C4-2B (cell line): Measurements from ENCODE around the gene GOLGA6L9.
"Not testable (repeated sequence)": the region's sequence is repeated elsewhere in the genome, so short reads cannot be mapped to it uniquely, and the experiment has no call there.

Experiments used
- ZFX ChIP-seq: fragments of 450-650 bp; IDR thresholded peaks from 2 replicates; pipeline ENCODE4 v1.6.1; 2017
- TF ChIP-seq, protein P1 (sequence below): fragments of 450-650 bp; conservative IDR thresholded peaks from 2 replicates; pipeline ENCODE4 v1.5.1; 2017; ENCODE audit warnings: mild to moderate bottlenecking

DNA sequence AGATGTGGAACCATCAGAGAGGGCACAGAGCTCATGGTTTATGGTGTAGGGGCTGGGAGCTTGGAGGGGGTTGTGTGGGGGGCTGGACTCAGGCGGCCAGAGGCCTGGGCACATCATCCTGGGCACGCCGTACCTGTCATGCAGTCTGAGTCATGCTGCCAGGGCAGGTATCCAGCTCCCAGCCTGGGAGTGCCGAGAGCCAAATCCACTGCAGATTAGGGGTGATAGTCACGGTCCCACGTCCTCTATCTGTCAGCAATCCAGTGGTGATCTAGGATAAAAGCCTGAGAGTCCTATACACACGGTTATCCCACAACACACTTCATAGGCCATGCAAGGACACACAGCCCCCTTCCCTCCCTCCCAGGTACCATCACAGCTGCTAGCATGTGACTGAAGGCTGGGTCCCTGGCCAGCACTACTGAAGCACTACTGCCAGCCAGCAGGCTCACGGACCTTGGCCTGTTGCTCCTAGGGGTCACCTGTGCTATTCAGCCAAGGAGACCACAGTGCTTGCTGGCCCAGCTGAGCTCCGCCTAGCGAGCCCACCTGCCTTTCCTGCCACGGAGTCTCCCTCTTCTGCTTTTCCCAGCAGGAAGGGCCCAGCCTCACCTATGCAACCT, 45.8 kb downstream of the GOLGA6L9 start:
- TF ChIP-seq, protein P1, sequence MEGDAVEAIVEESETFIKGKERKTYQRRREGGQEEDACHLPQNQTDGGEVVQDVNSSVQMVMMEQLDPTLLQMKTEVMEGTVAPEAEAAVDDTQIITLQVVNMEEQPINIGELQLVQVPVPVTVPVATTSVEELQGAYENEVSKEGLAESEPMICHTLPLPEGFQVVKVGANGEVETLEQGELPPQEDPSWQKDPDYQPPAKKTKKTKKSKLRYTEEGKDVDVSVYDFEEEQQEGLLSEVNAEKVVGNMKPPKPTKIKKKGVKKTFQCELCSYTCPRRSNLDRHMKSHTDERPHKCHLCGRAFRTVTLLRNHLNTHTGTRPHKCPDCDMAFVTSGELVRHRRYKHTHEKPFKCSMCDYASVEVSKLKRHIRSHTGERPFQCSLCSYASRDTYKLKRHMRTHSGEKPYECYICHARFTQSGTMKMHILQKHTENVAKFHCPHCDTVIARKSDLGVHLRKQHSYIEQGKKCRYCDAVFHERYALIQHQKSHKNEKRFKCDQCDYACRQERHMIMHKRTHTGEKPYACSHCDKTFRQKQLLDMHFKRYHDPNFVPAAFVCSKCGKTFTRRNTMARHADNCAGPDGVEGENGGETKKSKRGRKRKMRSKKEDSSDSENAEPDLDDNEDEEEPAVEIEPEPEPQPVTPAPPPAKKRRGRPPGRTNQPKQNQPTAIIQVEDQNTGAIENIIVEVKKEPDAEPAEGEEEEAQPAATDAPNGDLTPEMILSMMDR = not testable (repeated sequence)
- TF ChIP-seq ZFX = not testable (repeated sequence)
